Thyroid gland (tissue), 4 donors: ENCODE measurements around the gene SNCAIP. TPM values are rescaled to one million over a fixed set of nuclear protein-coding genes. Genes with fewer than 3 reads are reported as not detected.

Experiments
- DNase-seq, 2 donors: peaks; one replicate each; pipeline ENCODE4 v3.0.0-alpha.2; 2019
- H3K27ac ChIP-seq, 3 donors: fragments of 200-600 bp; sonication (generic); 1 replicate in 2 of 3; 2 replicates in 1 of 3; pipeline ENCODE4 v1.5.1; 2016 to 2019; ENCODE audit warnings: mild to moderate bottlenecking in 1 of 3, moderate library complexity in 1 of 3
- H3K27me3 ChIP-seq: fragments of 200-600 bp; sonication (generic); one replicate; pipeline ENCODE4 v1.5.1; 2019
- H3K36me3 ChIP-seq, 2 donors: fragments of 200-600 bp; sonication (generic); one replicate each; pipeline ENCODE4 v1.5.1; 2016 to 2019
- H3K4me1 ChIP-seq, 2 donors: fragments of 200-600 bp; sonication (generic); one replicate each; pipeline ENCODE4 v1.5.1; 2017 to 2019
- H3K4me3 ChIP-seq, 3 donors: fragments of 200-600 bp; sonication (generic); replicated peaks in 1 of 3; 1 replicate in 2 of 3; 2 replicates in 1 of 3; pipeline ENCODE4 v1.5.1; 2016; ENCODE audit warnings: mild to moderate bottlenecking in 1 of 3
- H3K9me3 ChIP-seq: fragments of 200-600 bp; sonication (generic); one replicate; pipeline ENCODE4 v1.5.1; 2017
- CTCF ChIP-seq, 6 experiments: fragments of 200-600 bp in 3 of 6; fragments of 450-650 bp in 3 of 6; sonication (generic) in 3 of 6; IDR thresholded peaks; one replicate each; pipeline ENCODE4 v1.5.1; 2016 to 2019; ENCODE audit warnings: antibody characterized with exemption in 6 of 6, mild to moderate bottlenecking in 2 of 6, inconsistent platforms in 1 of 6, moderate library complexity in 1 of 6
- POLR2A ChIP-seq, 2 donors: fragments of 450-650 bp; IDR thresholded peaks; one replicate each; pipeline ENCODE4 v1.6.1; 2017; ENCODE audit warnings: antibody characterized with exemption in 2 of 2, mild to moderate bottlenecking in 2 of 2, moderate library complexity in 1 of 2
- WGBS, 2 donors: methylation state at CpG; one replicate each; pipeline ENCODE4 v1.1.5; 2017; 5-methylcytosine and 5-hydroxymethylcytosine counted together
- intact Hi-C: fragments of 100-400 bp; cut with DNase I; formaldehyde crosslinking; loops from one replicate; pipeline ENCODE4 v1.15.1; 2023
- total RNA-seq, 4 donors: library from RNA; depleted of rRNA; stranded (reverse); fragments of >200 nt; gene quantifications; one replicate each; pipeline ENCODE4 v1.2.3, GENCODE V29; 2016

SNCAIP gene
- total RNA-seq, 4 donors from 2014 or later = 4.0 to 12.8 (median 9.8) TPM

GRCh38 chr5:122312591-122313406, 762 bp downstream of the SNCAIP start:
- H3K9me3 ChIP-seq = no peaks in the 10 kb centered on the region
- intact Hi-C loops = no loop called here
- H3K27me3 ChIP-seq = no peaks in the 10 kb centered on the region
- peak overlapping the region in 2 of 3 donors; percentile 1 to 40 for H3K27ac ChIP-seq
- H3K4me3 ChIP-seq = peak overlapping the region; percentile 20 to 59 (median 36)
- WGBS, 2 donors = 11 to 27% methylated on average over 31 of the region's 31 CpGs
- TF ChIP-seq CTCF (IDR thresholded peaks at IDR 0.05) (no peak), POLR2A (IDR thresholded peaks at IDR 0.05) (no peak)
- DNase-seq = peak; percentile 5 to 7
- H3K4me1 ChIP-seq = peaks cover 0 to 10% of the 10 kb centered on the region in 2 donors
- no peaks in the 10 kb centered on the region for H3K36me3 ChIP-seq

GRCh38 chr5:122314036-122314435, 2.0 kb downstream of the SNCAIP start:
- 77 to 78% methylated on average over 2 of the region's 2 CpGs for WGBS, 2 donors
- Histone ChIP-seq H3K4me1 (peaks cover 0 to 11% of the 10 kb centered on the region in 2 donors), H3K9me3 (no peaks in the 10 kb centered on the region), H3K4me3 (no peak overlapping the region), H3K27me3 (no peaks in the 10 kb centered on the region), H3K27ac (no peak overlapping the region), H3K36me3 (no peaks in the 10 kb centered on the region)
- DNase-seq = no peak
- TF ChIP-seq CTCF (IDR thresholded peaks at IDR 0.05) (no peak), POLR2A (IDR thresholded peaks at IDR 0.05) (no peak)
- intact Hi-C loops = no loop called here

- intact Hi-C loops = no loop called here
- peaks cover 5 to 17% of the 10 kb centered on the region in 2 donors for H3K4me1 ChIP-seq
- no peak overlapping the region for H3K27ac ChIP-seq
- DNase-seq = no peak
- H3K27me3 ChIP-seq = no peaks in the 10 kb centered on the region
- no peak overlapping the region for H3K4me3 ChIP-seq
- TF ChIP-seq CTCF (IDR thresholded peaks at IDR 0.05) = no peak
- no peak for TF ChIP-seq POLR2A (IDR thresholded peaks at IDR 0.05)
- no peaks in the 10 kb centered on the region for H3K9me3 ChIP-seq
- WGBS, 2 donors = 78 to 83% methylated on average over 1 of the region's 1 CpG
- H3K36me3 ChIP-seq = no peaks in the 10 kb centered on the region
These were observed 3.5 kb downstream of the SNCAIP start for GRCh38 chr5:122315521-122315920.

- Histone ChIP-seq H3K27me3 (no peaks in the 10 kb centered on the region), H3K9me3 (no peaks in the 10 kb centered on the region)
These were observed 4.6 kb downstream of the SNCAIP start for GRCh38 chr5:122316656-122317055.

GRCh38 chr5:122319897-122320296, 7.9 kb downstream of the SNCAIP start:
- TF ChIP-seq POLR2A (IDR thresholded peaks at IDR 0.05) = no peak
- TF ChIP-seq CTCF (IDR thresholded peaks at IDR 0.05) = no peak
- no peaks in the 10 kb centered on the region for H3K36me3 ChIP-seq
- intact Hi-C loops = no loop called here
- no peaks in the 10 kb centered on the region for H3K27me3 ChIP-seq
- DNase-seq = peak; percentile 63 to 72
- H3K27ac ChIP-seq = no peak overlapping the region
- peaks cover 7 to 8% of the 10 kb centered on the region in 2 donors for H3K4me1 ChIP-seq
- WGBS, 2 donors = 40 to 55% methylated on average over 2 of the region's 2 CpGs
- H3K9me3 ChIP-seq = no peaks in the 10 kb centered on the region
- H3K4me3 ChIP-seq = no peak overlapping the region

More at GRCh38 chr5:122316656-122317055, 4.6 kb downstream of the SNCAIP start:
- Histone ChIP-seq H3K27ac (no peak overlapping the region), H3K4me1 (peaks cover 5 to 17% of the 10 kb centered on the region in 2 donors), H3K4me3 (no peak overlapping the region), H3K36me3 (no peaks in the 10 kb centered on the region)
- WGBS, 2 donors = 91 to 95% methylated on average over 8 of the region's 8 CpGs
- TF ChIP-seq POLR2A (IDR thresholded peaks at IDR 0.05) = no peak
- DNase-seq = no peak
- intact Hi-C loops = no loop called here
